ENCODE measurements around the gene KIF5B.

The KIF5B gene

DNA sequence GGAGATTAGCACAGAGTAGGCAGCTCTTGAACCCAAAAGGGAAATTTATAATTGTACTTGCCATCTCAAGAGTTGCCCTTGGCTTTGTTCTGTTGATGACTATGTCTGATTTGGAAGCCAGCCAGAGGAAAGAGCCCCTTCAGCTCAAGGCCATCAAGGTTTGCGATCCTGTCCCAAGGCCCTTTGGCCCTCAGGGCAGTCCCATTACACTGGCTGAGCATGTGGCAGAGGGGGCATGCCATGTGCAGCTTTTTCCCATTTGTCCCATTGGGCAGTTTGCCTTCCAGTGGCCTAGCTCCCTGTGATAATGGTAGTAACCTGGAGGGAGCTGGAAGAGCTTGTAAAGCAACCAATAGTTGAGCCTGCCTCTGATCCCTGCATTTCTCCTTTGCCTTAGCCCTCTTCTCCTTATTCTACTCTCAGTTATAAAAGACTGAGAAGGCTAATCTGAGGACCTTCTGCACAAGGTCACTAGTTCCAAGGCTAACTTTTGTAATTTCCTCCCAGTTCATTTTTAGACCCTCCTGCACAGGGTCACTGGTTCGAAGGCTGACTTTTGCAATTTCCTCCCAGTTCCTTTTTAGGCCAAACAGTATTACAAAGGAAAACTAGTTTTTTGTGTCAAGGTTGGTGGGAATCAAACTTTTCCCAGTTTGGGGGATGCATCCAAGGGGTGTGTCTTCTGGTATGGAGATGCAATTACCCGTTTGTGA lies 96.6 kb downstream of the KIF5B start:
- no peak for DNase-seq

Measured in fibroblast of skin of abdomen (primary cell).